ENCODE data around the gene BMPER.

- TF ChIP-seq POLR2A (IDR thresholded peaks at IDR 0.05; ENCODE audit: low read depth, low read length) (no peak), POLR2AphosphoS5 (IDR thresholded peaks at IDR 0.05; ENCODE audit: low read depth, low read length) (no peak)
Observed at GRCh38 chr7:33916357-33917081, 11.2 kb downstream of the BMPER start.

Data from GM12892 (cell line).